HepG2 (cell line): ENCODE measurements around the gene EGR4. TPM values are rescaled to one million over a fixed set of nuclear protein-coding genes. Genes with fewer than 3 reads are reported as not detected.

Experiments used
- ATAC-seq: fragments of 200-7000 bp; cut with Tn5 transposase; 3 replicates; pipeline ENCODE4 v1.9.1; 2020; ENCODE audit warnings: mild to moderate bottlenecking, moderate library complexity
- BruUV-seq: library from RNA; stranded (reverse); fragments of 400-500 nt; replicated peaks from 2 replicates; lab custom pipeline; 2021; lab: Mats Ljungman, UMichigan
- CTCF ChIA-PET: fragments of 300-600 bp; formaldehyde crosslinking; extraction: SDS; loops from one replicate; lab custom pipeline; 2021; ENCODE audit warnings: low total read pairs, inconsistent platforms, low intra/inter-chr PET ratio; lab: Yijun Ruan, JAX
- POLR2A ChIA-PET: fragments of 350-600 bp; sonication (Branson Sonifier 250); formaldehyde crosslinking; loops from one replicate; lab custom pipeline; 2020; ENCODE audit warnings: antibody characterized with exemption, inconsistent platforms; lab: Yijun Ruan, JAX
- DNase-seq: peaks from one replicate; pipeline ENCODE4 v3.0.0-alpha.2; 2015; ENCODE audit warnings: low spot score
- FAIRE-seq: peaks from 3 replicates; lab custom pipeline; 2011; peaks lifted over from hg19 to GRCh38; lab: Jason Lieb, UNC
- H2AFZ ChIP-seq: one replicate; pipeline ENCODE4 v1.6.1; 2011; ENCODE audit warnings: low read length, inconsistent platforms
- H3K27ac ChIP-seq: fragments of 300-600 bp; 3 replicates; pipeline ENCODE4 v1.8.0; 2011; ENCODE audit warnings: mixed run types, mild to moderate bottlenecking, mixed read lengths, low read length, inconsistent platforms; ENCODE audit not compliant: insufficient read depth; ENCODE audit errors: extremely low read length
- H3K27me3 ChIP-seq, 2 experiments: fragments of 200-600 bp in 1 of 2; 2 replicates in 1 of 2; 3 replicates in 1 of 2; pipeline versions ENCODE4 v1.6.0 to v1.8.0; 2011; ENCODE audit warnings: low read length in 2 of 2, mild to moderate bottlenecking in 2 of 2, moderate library complexity in 2 of 2, inconsistent platforms in 1 of 2; ENCODE audit not compliant: insufficient read depth in 2 of 2, control insufficient read depth in 1 of 2
- H3K36me3 ChIP-seq, 2 experiments: fragments of 200-600 bp in 1 of 2; replicated peaks in 1 of 2; 2 replicates in 1 of 2; 3 replicates in 1 of 2; pipeline versions ENCODE4 v1.5.1 to v1.8.0; 2011; ENCODE audit warnings: low read length in 2 of 2, inconsistent platforms in 1 of 2; ENCODE audit not compliant: insufficient read depth in 2 of 2, control insufficient read depth in 1 of 2
- H3K4me1 ChIP-seq: 2 replicates; pipeline ENCODE4 v1.5.1; 2012; ENCODE audit warnings: low read length, inconsistent platforms; ENCODE audit not compliant: insufficient read depth
- H3K4me2 ChIP-seq: 2 replicates; pipeline ENCODE4 v1.6.0; 2011; ENCODE audit warnings: low read depth, low read length, inconsistent platforms
- H3K4me3 ChIP-seq, 3 experiments: fragments of 200-600 bp in 1 of 3; sonication (generic), shearing (Covaris generic) in 1 of 3; replicated peaks in 1 of 3; 2 replicates each; pipeline ENCODE4 v1.5.1; 2011 to 2016; ENCODE audit warnings: low read length in 3 of 3, inconsistent platforms in 2 of 3, low read depth in 2 of 3, mild to moderate bottlenecking in 2 of 3, control low read depth in 1 of 3, mixed read lengths in 1 of 3; ENCODE audit not compliant: insufficient read depth in 1 of 3
- H3K79me2 ChIP-seq: one replicate; pipeline ENCODE4 v1.6.1; 2011; ENCODE audit warnings: low read length, inconsistent platforms; ENCODE audit not compliant: insufficient read depth
- H3K9ac ChIP-seq: 2 replicates; pipeline ENCODE4 v1.6.0; 2011; ENCODE audit warnings: mild to moderate bottlenecking, low read depth, low read length, inconsistent platforms; ENCODE audit not compliant: insufficient read depth
- H3K9me3 ChIP-seq: 2 replicates; pipeline ENCODE4 v1.5.1; 2012; ENCODE audit warnings: mild to moderate bottlenecking, low read length
- H4K20me1 ChIP-seq: 2 replicates; pipeline ENCODE4 v1.6.0; 2011; ENCODE audit warnings: inconsistent platforms, mild to moderate bottlenecking, low read length, moderate library complexity; ENCODE audit not compliant: insufficient read depth
- CREB3 ChIP-seq: sonication (generic); formaldehyde crosslinking; IDR thresholded peaks from 2 replicates; pipeline ENCODE4 v1.5.0; 2020; ENCODE audit warnings: missing genetic modification reagents
- DR1 ChIP-seq: sonication (generic); formaldehyde crosslinking; IDR thresholded peaks from 2 replicates; pipeline ENCODE4 v1.8.0; 2021; ENCODE audit warnings: mild to moderate bottlenecking, missing genetic modification reagents, inconsistent platforms
- FLYWCH1 ChIP-seq: sonication (generic); formaldehyde crosslinking; IDR thresholded peaks from 2 replicates; pipeline ENCODE4 v1.8.1; 2023; ENCODE audit warnings: mild to moderate bottlenecking, missing genetic modification reagents
- GATA4 ChIP-seq: sonication (generic); IDR thresholded peaks from 2 replicates; pipeline ENCODE4 v1.6.1; 2016; ENCODE audit warnings: antibody characterized with exemption, low read depth, borderline replicate concordance
- IKZF4 ChIP-seq: sonication (generic); formaldehyde crosslinking; IDR thresholded peaks from 2 replicates; pipeline ENCODE4 v1.5.1; 2020; ENCODE audit warnings: borderline replicate concordance, mild to moderate bottlenecking, low read depth, missing genetic modification reagents; ENCODE audit errors: not compliant biosample characterization
- MAFF ChIP-seq: IDR thresholded peaks from 2 replicates; pipeline ENCODE4 v1.6.1; 2011; ENCODE audit warnings: low read depth, low read length, improper control_type of control experiment
- MAFK ChIP-seq, 2 experiments: IDR thresholded peaks in 1 of 2; conservative IDR thresholded peaks in 1 of 2; 2 replicates each; pipeline ENCODE4 v1.6.1; 2011; ENCODE audit warnings: improper control_type of control experiment in 2 of 2, low read length in 2 of 2
- MTF2 ChIP-seq: sonication (generic); formaldehyde crosslinking; IDR thresholded peaks from 2 replicates; pipeline ENCODE4 v1.5.0; 2020; ENCODE audit warnings: missing genetic modification reagents, borderline replicate concordance
- NKX3-1 ChIP-seq: sonication (generic); formaldehyde crosslinking; IDR thresholded peaks from 2 replicates; pipeline ENCODE4 v1.5.0; 2020; ENCODE audit warnings: missing genetic modification reagents
- SP1 ChIP-seq, 2 experiments: fragments of 450-650 bp in 1 of 2; sonication (generic) in 1 of 2; formaldehyde crosslinking in 1 of 2; IDR thresholded peaks; 2 replicates each; pipeline versions ENCODE4 v1.4.0 to v1.6.1; 2016 to 2020; ENCODE audit warnings: missing genetic modification reagents in 1 of 2
- WIZ ChIP-seq: sonication (generic); formaldehyde crosslinking; IDR thresholded peaks from 2 replicates; pipeline ENCODE4 v1.5.1; 2020; ENCODE audit warnings: mild to moderate bottlenecking, missing genetic modification reagents
- ZNF629 ChIP-seq: sonication (generic); formaldehyde crosslinking; conservative IDR thresholded peaks from 2 replicates; pipeline ENCODE4 v1.5.0; 2020; ENCODE audit warnings: missing genetic modification reagents
- WGBS: methylation state at CpG from one replicate; pipeline ENCODE4 v1.1.6; 2017; ENCODE audit warnings: low lambda C conversion rate; 5-methylcytosine and 5-hydroxymethylcytosine counted together
- in situ Hi-C: cut with HindIII; loops from 2 replicates; pipeline ENCODE4 v1.10.0; 2017; ENCODE audit warnings: low pct_unique_long_range_greater_than_20kb; ENCODE audit not compliant: extremely low pct_ligation_motif_present
- intact Hi-C: fragments of 100-400 bp; cut with micrococcal nuclease; formaldehyde crosslinking; loops from one replicate; pipeline ENCODE4 v1.10.0; 2022; ENCODE audit not compliant: unreplicated experiment
- polyA plus RNA-seq, 8 experiments: library from polyadenylated mRNA; depleted of rRNA in 3 of 8; stranded (reverse) in 7 of 8; unstranded in 1 of 8; fragments of >200 nt; fragmentation: Illumina TruSeq in 4 of 8; extraction: Trizol in 4 of 8; gene quantifications; 2 replicates each; pipeline versions ENCODE4 v1.2.1 to v1.2.3, GENCODE V29; 2011 to 2016; ENCODE audit warnings: low read depth in 4 of 8, missing spikeins in 1 of 8, mixed read lengths in 1 of 8; ENCODE audit not compliant: insufficient read depth in 1 of 8
- total RNA-seq, 5 experiments: library from RNA; depleted of rRNA; stranded (reverse); fragments of >200 nt; fragmentation: Illumina TruSeq; extraction: Trizol; gene quantifications; 2 replicates each; pipeline ENCODE4 v1.2.3, GENCODE V29; 2016; ENCODE audit warnings: low read depth in 1 of 5

The EGR4 gene
- total and polyA plus RNA-seq, 2 of the 13 experiments (the other 11 are each of a cell fraction or from before 2014, with no cell fraction given), result not detected

- Histone ChIP-seq H3K4me1 (peaks cover 30% of the 10 kb centered on the region), H3K27ac (no peak overlapping the region), H3K9me3 (no peaks in the 10 kb centered on the region), H3K4me2 (no peak overlapping the region), H3K27me3 (no peaks in the 10 kb centered on the region), H3K36me3 (peaks cover 70 to 94% of the 10 kb centered on the region in 2 experiments), H3K9ac (no peak overlapping the region), H4K20me1 (peaks cover 6% of the 10 kb centered on the region; the same call in 1 of the 2 replicates), H3K79me2 (peaks cover 6% of the 10 kb centered on the region), H3K4me3 (no peak overlapping the region), H2AFZ (no peak overlapping the region)
- ChIA-PET POLR2A (interaction anchor here (0.7 to 2.1 kb wide), 3 partner anchors 9 to 13 kb away, joined by 3 to 12 read pairs (median 4); partner anchors contain the start of genes CCT7 and PRADC1), CTCF (no interaction called here)
- in situ Hi-C loops (no loop called here), intact Hi-C loops (no loop called here)
- no peak for DNase-seq
- 99% methylated on average over 3 of the region's 3 CpGs for WGBS
- TF ChIP-seq SP1 (IDR thresholded peaks at IDR 0.05) (no peak), SP1 (CRISPR knock-in tag; IDR thresholded peaks at IDR 0.05) (no peak), MAFF (peak; percentile 29; the same call in 1 of the 2 replicates), MAFK (conservative IDR thresholded peaks at IDR 0.05 in 1 of 2, IDR thresholded peaks at IDR 0.05 in 1 of 2; ENCODE audit: low read length in 2 of 2) (peak; percentile 63 to 78)
- ATAC-seq, result no peak
- BruUV-seq, result no TSS peak
- no peak for FAIRE-seq
Measured at GRCh38 chr2:73246850-73247249, 46.5 kb downstream of the EGR4 start.

GRCh38 chr2:73244580-73244979 lies 48.8 kb downstream of the EGR4 start:
- intact Hi-C loops (no loop called here), in situ Hi-C loops (no loop called here)
- no peak for FAIRE-seq

More at GRCh38 chr2:73244580-73244979, 48.8 kb downstream of the EGR4 start:
- Histone ChIP-seq H4K20me1 (peaks cover 7% of the 10 kb centered on the region; the same call in 1 of the 2 replicates), H2AFZ (no peak overlapping the region), H3K4me1 (peaks cover 28% of the 10 kb centered on the region), H3K9ac (no peak overlapping the region), H3K9me3 (no peaks in the 10 kb centered on the region), H3K4me2 (no peak overlapping the region), H3K4me3 (no peak overlapping the region), H3K79me2 (peaks cover 24% of the 10 kb centered on the region), H3K27ac (no peak overlapping the region), H3K36me3 (peaks cover 60 to 97% of the 10 kb centered on the region in 2 experiments), H3K27me3 (no peaks in the 10 kb centered on the region)
- CTCF ChIA-PET, result no interaction called here
- TF ChIP-seq WIZ (CRISPR knock-in tag), result no peak
- no peak for TF ChIP-seq IKZF4 (CRISPR knock-in tag)
- no peak for TF ChIP-seq CREB3
- no peak for TF ChIP-seq FLYWCH1 (CRISPR knock-in tag)
- no peak for TF ChIP-seq GATA4
- no peak for TF ChIP-seq NKX3-1 (CRISPR knock-in tag)
- TF ChIP-seq DR1 (CRISPR knock-in tag), result no peak
- TF ChIP-seq MTF2 (CRISPR knock-in tag), result no peak
- TF ChIP-seq ZNF629 (CRISPR knock-in tag), result no peak
- BruUV-seq, result no TSS peak
- WGBS, result 92% methylated on average over 3 of the region's 3 CpGs
- ATAC-seq (no peak), DNase-seq (no peak)
- POLR2A ChIA-PET, result interaction anchor here (1.0 to 3.8 kb wide), 3 partner anchors 9 to 31 kb away, joined by 3 to 22 read pairs (median 5); partner anchors contain the start of genes CCT7 and PRADC1
